Measurements from ENCODE around the gene CATSPER4.

The CATSPER4 gene

GRCh38 chr1:26169198-26169554 is 21.2 kb upstream of the CATSPER4 start:
- CTCF ChIA-PET = interaction anchor here (0.5 to 2.0 kb wide), 22 partner anchors 8 to 1247 kb away, joined by 3 to 16 read pairs (median 4); partner anchors contain the start of gene CEP85
- Histone ChIP-seq H3K36me3 (ENCODE audit: control insufficient read depth in 2 of 2, insufficient read depth in 1 of 2, low read length in 2 of 2) (peaks cover 0 to 10% of the 10 kb centered on the region in 2 experiments; a peak in 1 of 3 replicates), H3K9me3 (ENCODE audit: control insufficient read depth, insufficient read depth, low read depth, low read length) (no peaks in the 10 kb centered on the region), H3K4me3 (ENCODE audit: low read depth, low read length) (no peak overlapping the region), H3K27ac (ENCODE audit: extremely low read depth, low read depth, low read length) (no peak overlapping the region), H3K4me1 (ENCODE audit: control insufficient read depth, insufficient read depth, low read length) (peaks cover 7% of the 10 kb centered on the region; the same call in 1 of the 2 replicates)
- POLR2A ChIA-PET = interaction anchor here (0.6 to 2.9 kb wide), 6 partner anchors 8 to 65 kb away, joined by 3 to 23 read pairs (median 4); partner anchors contain the start of gene CEP85
- TF ChIP-seq KLF7 (tag by site-specific recombination; IDR thresholded peaks at IDR 0.05; ENCODE audit: borderline replicate concordance) = no peak
- TF ChIP-seq ZNF488 (tag by site-specific recombination; IDR thresholded peaks at IDR 0.05) = no peak
- no peak for TF ChIP-seq BCL6B (tag by site-specific recombination; IDR thresholded peaks at IDR 0.05)

GRCh38 chr1:26169669-26170471 is 20.5 kb upstream of the CATSPER4 start, which contains the start of gene ZNF593:
Gene ZNF593, plus strand, starts transcription at chr1:26169908. Its CDS starts 76 bp downstream, at chr1:26169984.
- Histone ChIP-seq H3K36me3 (ENCODE audit: control insufficient read depth in 2 of 2, insufficient read depth in 1 of 2, low read length in 2 of 2) (peaks cover 0 to 10% of the 10 kb centered on the region in 2 experiments; a peak in 1 of 3 replicates), H3K4me3 (ENCODE audit: low read depth, low read length) (peak within 1 kb of the TSS; percentile 68), H3K27ac (ENCODE audit: extremely low read depth, low read depth, low read length) (peak within 1 kb of the TSS; percentile 59; the same call in 1 of the 2 replicates), H3K4me1 (ENCODE audit: control insufficient read depth, insufficient read depth, low read length) (peaks cover 7% of the 10 kb centered on the region; the same call in 1 of the 2 replicates), H3K9me3 (ENCODE audit: control insufficient read depth, insufficient read depth, low read depth, low read length) (no peaks in the 10 kb centered on the region)
- ChIA-PET CTCF (interaction anchor here (0.6 to 2.0 kb wide), 27 partner anchors 9 to 1210 kb away, joined by 3 to 16 read pairs (median 4); partner anchors contain the start of genes CATSPER4 and CEP85), POLR2A (interaction anchor here (0.6 to 2.9 kb wide), 7 partner anchors 8 to 260 kb away, joined by 3 to 23 read pairs (median 4); partner anchors contain the start of gene CEP85)
- TF ChIP-seq ZNF660 (tag by site-specific recombination; IDR thresholded peaks at IDR 0.05) (peak; percentile 80), ZNF155 (tag by site-specific recombination; IDR thresholded peaks at IDR 0.05) (no peak), ZNF449 (tag by site-specific recombination; IDR thresholded peaks at IDR 0.05) (peak; percentile 85), ZBTB44 (tag by site-specific recombination; IDR thresholded peaks at IDR 0.05) (peak; percentile 26; the same call in 1 of the 2 replicates), RBAK (tag by site-specific recombination; IDR thresholded peaks at IDR 0.05) (no peak), ZNF16 (tag by site-specific recombination; IDR thresholded peaks at IDR 0.05; ENCODE audit: low read depth) (no peak), ZNF514 (tag by site-specific recombination; IDR thresholded peaks at IDR 0.05) (no peak), OVOL3 (tag by site-specific recombination; IDR thresholded peaks at IDR 0.05) (peak; percentile 30; the same call in 1 of the 2 replicates), ZFP37 (tag by site-specific recombination; IDR thresholded peaks at IDR 0.05) (peak; percentile 97), ZBTB17 (tag by site-specific recombination; IDR thresholded peaks at IDR 0.05) (no peak), ZNF530 (tag by site-specific recombination; IDR thresholded peaks at IDR 0.05; ENCODE audit: low read depth) (no peak), ZNF19 (tag by site-specific recombination; IDR thresholded peaks at IDR 0.05; ENCODE audit: low read depth) (no peak), ZNF214 (tag by site-specific recombination; IDR thresholded peaks at IDR 0.05; ENCODE audit: borderline replicate concordance) (no peak), ZNF610 (tag by site-specific recombination; IDR thresholded peaks at IDR 0.05; ENCODE audit: borderline replicate concordance) (peak; percentile 66), ZNF626 (tag by site-specific recombination; IDR thresholded peaks at IDR 0.05) (no peak), ZNF404 (tag by site-specific recombination; IDR thresholded peaks at IDR 0.05) (no peak), INSM2 (tag by site-specific recombination; IDR thresholded peaks at IDR 0.05) (peak; percentile 89), ZNF791 (tag by site-specific recombination; IDR thresholded peaks at IDR 0.05) (no peak), ZBTB48 (tag by site-specific recombination; IDR thresholded peaks at IDR 0.05) (peak; percentile 99), ZNF324 (tag by site-specific recombination; IDR thresholded peaks at IDR 0.05) (peak; percentile 95), SALL2 (tag by site-specific recombination; IDR thresholded peaks at IDR 0.05; ENCODE audit: borderline replicate concordance) (0 out of 2 replicates have a peak, but pooled peaks have one; percentile 29), ZNF600 (tag by site-specific recombination; IDR thresholded peaks at IDR 0.05) (peak; percentile 86)

Measured in HEK293 (cell line).